Activated CD8-positive, alpha-beta memory T cell treated with anti-CD3 and anti-CD28 coated beads, Interleukin-2, amount 50 U/mL, for 4 hours (primary cell): Measurements from ENCODE around the gene RNF44.
A peak's percentile ranks its signal among the peaks of the same experiment; 100 is the strongest.
"Not testable (repeated sequence)": the region's sequence is repeated elsewhere in the genome, so short reads cannot be mapped to it uniquely, and the experiment has no call there.

ENCODE experiments used
- DNase-seq: peaks from one replicate; pipeline ENCODE4 v3.0.0-alpha.2; 2020

Gene RNF44

GRCh38 chr5:176550937-176551336 lies 13.7 kb upstream of the RNF44 start:
- DNase-seq = not testable (repeated sequence)

- DNase-seq = no peak
These were observed 13.2 kb upstream of the RNF44 start for GRCh38 chr5:176550275-176550831.

DNA sequence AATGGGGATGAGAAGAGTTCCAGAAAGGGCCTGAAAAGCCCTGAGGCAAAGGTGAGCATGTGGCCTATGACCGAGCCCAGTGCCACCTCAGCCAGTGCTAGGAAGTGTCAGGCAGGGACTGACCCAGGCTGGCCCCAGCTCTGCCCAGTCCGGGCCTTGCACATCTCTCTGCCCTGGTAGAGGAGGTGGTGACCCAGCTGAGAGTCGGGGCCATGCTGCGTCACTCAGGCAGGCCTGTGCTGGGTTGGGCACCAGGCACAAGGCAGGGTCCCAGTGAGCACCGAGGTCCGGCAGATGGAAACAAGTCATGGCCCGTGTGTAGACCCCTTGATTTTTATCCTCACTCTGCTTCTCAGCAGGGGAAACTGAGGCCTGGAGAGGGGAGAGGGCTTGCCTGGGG lies 12.7 kb upstream of the RNF44 start:
- DNase-seq = no peak

DNA sequence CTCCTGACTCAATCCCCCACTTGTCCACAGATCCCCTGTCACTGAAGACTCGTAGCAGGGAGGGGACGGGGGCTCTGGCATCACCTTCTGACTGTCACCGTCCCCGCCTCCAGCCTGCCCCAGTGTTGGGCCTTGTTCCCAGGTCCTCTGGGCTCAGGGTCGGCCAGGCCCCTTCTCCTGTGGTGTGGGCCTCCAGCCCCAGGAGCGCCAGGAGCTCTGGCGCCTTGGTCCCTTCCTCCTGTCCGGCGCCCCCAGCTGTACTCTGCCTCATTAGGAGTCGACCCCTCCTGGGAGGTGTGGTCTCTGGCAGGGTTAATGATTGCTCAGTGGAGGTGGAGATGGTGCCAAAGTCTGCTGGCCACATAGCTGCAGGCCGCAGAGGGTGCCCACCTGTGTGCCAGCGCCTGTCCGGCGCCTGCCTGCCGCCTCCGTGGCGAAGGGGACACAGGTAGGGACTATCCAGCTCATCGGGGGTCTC lies 11.8 kb upstream of the RNF44 start, which contains the start of gene CDHR2:
Gene CDHR2 (plus strand): TSS at position 376 of the 478 bp plus-strand sequence. CDS start 16,011 bp downstream, outside the sequence.
- no peak for DNase-seq

DNA sequence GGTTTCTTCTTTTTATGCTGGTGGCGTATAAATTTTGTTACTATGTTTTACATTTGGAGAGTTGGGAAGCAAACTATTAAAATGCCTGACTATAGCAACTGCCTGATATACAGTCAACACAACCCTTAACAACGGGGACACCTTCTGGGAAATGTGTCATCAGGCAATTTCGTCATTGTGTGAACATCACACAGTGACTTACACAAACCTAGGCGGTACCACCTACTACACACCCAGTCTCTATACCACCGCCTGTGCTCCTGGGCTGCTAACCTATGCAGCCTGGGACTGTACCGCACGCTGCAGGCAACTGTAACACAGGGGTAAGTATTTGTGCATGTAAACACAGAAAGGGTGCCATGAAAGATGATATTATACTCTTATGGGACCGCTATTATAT lies 10.6 kb upstream of the RNF44 start:
- DNase-seq = no peak

GRCh38 chr5:176545737-176546509 lies 8.7 kb upstream of the RNF44 start:
- no peak for DNase-seq

GRCh38 chr5:176545388-176545736 lies 8.2 kb upstream of the RNF44 start:
- no peak for DNase-seq

GRCh38 chr5:176543428-176544182 lies 6.4 kb upstream of the RNF44 start:
- DNase-seq = peak; percentile 73

DNA sequence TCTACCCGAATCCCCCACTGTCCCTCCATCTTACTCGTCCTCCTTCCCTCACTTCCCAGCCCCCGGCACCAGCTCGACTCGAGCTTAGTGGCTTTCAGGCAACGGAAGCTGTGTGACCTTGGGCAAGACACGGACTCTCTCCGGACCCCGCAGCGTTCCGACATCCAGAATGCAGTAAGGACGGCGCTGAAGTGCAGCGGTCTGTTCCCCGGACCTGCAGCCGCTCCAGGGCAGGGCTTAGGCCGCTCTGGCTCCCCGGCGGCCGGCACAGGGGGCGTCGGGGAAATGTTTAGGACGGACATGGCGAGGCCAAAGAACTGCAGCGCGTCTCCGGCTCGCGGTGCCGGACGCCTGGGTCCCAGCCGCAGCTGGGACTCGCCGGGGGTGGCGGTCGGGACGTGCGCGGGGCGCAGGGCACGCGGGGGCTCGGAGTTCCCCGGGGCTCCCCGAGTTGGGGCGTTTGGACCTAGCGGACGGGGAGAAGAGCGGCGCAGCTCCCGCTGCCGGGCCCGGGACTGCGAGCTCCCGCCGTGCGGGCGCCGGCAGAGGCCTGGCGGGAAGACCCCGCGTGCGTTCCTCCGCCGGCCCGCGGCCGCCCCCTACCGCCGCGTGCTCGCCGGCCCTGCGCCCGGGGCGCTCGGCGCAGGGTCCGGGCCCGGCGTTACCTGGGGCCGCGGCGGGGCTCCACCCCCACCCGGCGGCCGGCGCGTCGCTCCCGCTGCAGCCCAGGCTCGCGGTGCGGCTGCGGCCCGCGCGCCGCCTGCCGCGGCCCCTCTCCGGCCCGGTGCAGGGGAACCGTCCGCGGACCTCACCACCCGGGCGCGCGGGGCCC lies 5.6 kb upstream of the RNF44 start:
- no peak for DNase-seq

GRCh38 chr5:176542135-176542595 lies 5.0 kb upstream of the RNF44 start:
- peak; percentile 72 for DNase-seq

GRCh38 chr5:176541338-176542134 lies 4.3 kb upstream of the RNF44 start:
- peak; percentile 66 for DNase-seq

GRCh38 chr5:176540956-176541337 lies 3.7 kb upstream of the RNF44 start:
- DNase-seq = no peak

- no peak for DNase-seq
These were observed 3.3 kb upstream of the RNF44 start for GRCh38 chr5:176540476-176540899.

DNA sequence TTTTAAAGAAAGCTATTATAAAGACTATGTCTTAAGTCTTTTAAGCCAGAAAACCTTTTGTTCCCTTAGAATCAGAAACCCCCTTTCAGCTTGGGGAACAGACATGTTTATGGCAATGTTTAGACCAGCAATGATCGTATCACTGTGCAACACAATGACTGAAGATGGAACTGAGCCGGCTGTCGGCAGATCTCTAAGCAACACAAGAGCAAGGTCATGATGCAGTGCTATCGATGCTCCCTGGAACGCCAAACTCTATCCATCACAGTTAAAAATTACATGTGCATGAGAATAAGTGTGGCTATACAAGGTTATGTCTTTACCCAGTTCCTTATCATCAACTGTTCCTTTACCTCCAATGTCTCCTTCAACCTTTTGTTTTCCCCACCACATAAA lies 1.8 kb upstream of the RNF44 start:
- DNase-seq = no peak

DNA sequence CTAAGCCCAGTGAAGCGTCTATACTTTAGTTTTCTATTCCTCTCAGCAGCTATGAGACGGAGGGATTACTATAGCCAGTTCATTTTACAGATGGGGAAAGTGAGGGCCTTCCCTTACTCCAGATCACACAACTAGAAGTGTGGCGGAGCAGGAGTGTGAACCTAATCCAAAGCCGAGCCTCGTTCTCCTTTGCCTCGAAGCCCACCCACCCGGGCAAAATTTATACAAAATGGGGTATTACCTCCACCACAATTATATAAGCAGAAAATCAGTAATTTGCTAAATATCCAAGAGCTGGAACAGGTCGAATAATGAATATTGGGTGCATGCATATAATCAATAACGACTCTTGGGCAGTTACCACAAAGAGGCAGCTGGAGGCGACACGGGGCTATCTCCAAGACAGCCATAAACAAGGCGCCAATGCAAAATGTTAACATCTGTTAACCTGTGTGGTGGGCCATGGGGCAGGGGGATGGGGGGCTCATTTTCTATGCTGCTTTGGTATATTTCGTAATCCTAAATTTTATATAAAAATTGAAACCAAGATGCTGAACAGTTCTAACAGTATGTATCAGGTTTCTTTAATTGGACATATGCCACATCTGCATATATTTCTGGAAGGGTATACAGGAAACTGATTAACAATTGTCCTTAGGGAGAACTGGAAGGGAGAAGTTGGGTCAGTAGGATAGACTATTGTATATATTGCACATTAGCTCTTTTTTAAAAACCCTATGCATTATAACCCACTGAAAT lies 1.2 kb upstream of the RNF44 start:
- no peak for DNase-seq

- peak; percentile 94 for DNase-seq
These were observed 490 bp upstream of the RNF44 start for GRCh38 chr5:176537554-176538229.

GRCh38 chr5:176536132-176536901 lies 885 bp downstream of the RNF44 start:
- peak; percentile 80 for DNase-seq

DNA sequence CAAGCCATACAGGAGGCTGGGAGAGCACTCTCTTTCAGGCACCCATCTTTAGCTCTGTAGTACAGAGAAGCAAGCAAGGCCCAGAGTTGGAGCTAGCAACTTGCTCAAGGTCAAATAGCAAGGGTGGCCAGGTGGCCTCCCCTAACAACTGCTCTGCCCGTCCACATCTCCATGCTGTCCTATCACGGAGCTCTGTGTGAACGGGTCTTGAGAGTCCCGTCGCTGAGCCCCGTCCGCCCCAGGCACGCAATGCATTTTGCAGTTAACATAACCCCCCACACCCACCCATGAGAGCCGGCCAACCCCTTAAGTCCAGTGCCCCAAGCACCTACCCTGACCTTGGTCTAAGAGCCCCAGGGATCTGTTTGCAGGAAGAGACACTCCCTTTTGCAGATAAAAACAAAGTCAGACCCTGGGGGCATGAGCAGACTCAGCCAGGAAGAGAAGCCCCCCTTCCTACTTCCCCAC lies 1.5 kb downstream of the RNF44 start:
- DNase-seq = no peak

DNA sequence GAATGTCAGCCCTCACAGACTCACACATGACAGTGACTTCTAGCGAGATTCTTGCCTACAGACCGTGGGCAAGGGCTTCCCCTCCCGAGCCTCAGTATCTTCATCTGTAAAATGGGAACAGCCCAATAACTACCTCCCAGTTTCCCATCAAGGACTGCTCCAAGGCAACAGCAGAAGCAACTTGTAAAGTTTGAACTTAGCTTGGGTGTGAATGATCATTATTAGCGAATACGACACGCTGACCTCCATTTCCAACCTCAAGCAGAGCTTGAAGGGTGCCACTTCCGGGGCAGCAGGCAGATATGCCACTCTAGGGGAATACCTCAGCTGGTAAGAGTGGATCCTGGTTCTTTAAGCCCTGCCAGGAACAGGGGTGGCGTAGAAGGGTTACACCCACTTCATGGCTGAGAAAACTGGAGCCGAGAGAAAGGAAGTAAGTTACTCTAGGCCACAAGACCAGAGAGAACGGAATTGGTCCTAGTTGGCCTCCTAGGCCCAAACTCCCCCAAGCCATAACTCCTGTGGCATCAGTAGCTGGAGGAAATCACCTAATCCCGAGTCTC lies 2.0 kb downstream of the RNF44 start:
- no peak for DNase-seq
